ENCODE measurements around the gene FBXO34. TPM values are rescaled to one million over a fixed set of nuclear protein-coding genes. Genes with fewer than 3 reads are reported as not detected.

The FBXO34 gene
- total RNA-seq, 2 donors from 2014 or later = 44.1 to 51.6 TPM

DNA sequence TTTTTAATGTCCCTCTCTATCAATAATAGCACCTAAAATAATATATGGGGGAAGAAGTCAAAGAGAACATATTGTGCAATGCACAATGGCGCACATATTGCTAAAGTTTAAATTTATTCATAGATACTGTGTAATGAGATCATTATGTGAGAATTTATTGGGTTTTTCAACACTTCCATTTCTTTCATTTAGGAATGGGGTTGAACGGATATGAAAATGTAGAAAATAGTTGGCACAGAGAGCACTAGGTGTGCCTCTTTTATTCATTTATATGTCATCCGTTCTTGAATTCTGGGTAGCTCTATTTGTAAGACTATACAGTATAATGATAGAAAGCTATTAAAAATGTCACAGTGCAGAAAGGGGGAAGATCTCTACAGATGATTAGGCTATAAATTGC, 76.5 kb downstream of the FBXO34 start:
- no peaks in the 10 kb centered on the region for H3K9me3 Mint-ChIP-seq
- Histone ChIP-seq H3K9me3 (ENCODE audit: control insufficient read depth, low read length) (no peaks in the 10 kb centered on the region), H3K27me3 (ENCODE audit: control insufficient read depth, insufficient read depth, low read length, poor library complexity, severe bottlenecking) (no peaks in the 10 kb centered on the region), H3K4me3 (ENCODE audit: low read length) (no peak overlapping the region), H3K27ac (ENCODE audit: low read depth, low read length) (no peak overlapping the region), H3K4me1 (ENCODE audit: control insufficient read depth, insufficient read depth, low read length) (peaks cover 4% of the 10 kb centered on the region), H3K9ac (ENCODE audit: extremely low read depth, low read length, poor library complexity, severe bottlenecking) (no peak overlapping the region), H3K36me3 (ENCODE audit: control insufficient read depth, insufficient read depth, low read length) (peaks cover 45% of the 10 kb centered on the region)
- no peak overlapping the region for H3K27ac Mint-ChIP-seq
- H3K36me3 Mint-ChIP-seq (ENCODE audit: low read depth) = peaks cover 31% of the 10 kb centered on the region
- DNase-seq = no peak
- TF ChIP-seq, protein P1, sequence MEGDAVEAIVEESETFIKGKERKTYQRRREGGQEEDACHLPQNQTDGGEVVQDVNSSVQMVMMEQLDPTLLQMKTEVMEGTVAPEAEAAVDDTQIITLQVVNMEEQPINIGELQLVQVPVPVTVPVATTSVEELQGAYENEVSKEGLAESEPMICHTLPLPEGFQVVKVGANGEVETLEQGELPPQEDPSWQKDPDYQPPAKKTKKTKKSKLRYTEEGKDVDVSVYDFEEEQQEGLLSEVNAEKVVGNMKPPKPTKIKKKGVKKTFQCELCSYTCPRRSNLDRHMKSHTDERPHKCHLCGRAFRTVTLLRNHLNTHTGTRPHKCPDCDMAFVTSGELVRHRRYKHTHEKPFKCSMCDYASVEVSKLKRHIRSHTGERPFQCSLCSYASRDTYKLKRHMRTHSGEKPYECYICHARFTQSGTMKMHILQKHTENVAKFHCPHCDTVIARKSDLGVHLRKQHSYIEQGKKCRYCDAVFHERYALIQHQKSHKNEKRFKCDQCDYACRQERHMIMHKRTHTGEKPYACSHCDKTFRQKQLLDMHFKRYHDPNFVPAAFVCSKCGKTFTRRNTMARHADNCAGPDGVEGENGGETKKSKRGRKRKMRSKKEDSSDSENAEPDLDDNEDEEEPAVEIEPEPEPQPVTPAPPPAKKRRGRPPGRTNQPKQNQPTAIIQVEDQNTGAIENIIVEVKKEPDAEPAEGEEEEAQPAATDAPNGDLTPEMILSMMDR (conservative IDR thresholded peaks at IDR 0.05) = no peak
- 89% methylated on average over 3 of the region's 3 CpGs; no CpG with 5 or more reads in 1 of the 2 experiments for WGBS, 2 experiments (ENCODE audit: insufficient coverage in 1 of 2, insufficient read length in 1 of 2)
- no peaks in the 10 kb centered on the region for H3K27me3 Mint-ChIP-seq (ENCODE audit: insufficient read depth)
- no peak overlapping the region for H3K4me3 Mint-ChIP-seq
- H3K4me1 Mint-ChIP-seq = peaks cover 28% of the 10 kb centered on the region

DNA sequence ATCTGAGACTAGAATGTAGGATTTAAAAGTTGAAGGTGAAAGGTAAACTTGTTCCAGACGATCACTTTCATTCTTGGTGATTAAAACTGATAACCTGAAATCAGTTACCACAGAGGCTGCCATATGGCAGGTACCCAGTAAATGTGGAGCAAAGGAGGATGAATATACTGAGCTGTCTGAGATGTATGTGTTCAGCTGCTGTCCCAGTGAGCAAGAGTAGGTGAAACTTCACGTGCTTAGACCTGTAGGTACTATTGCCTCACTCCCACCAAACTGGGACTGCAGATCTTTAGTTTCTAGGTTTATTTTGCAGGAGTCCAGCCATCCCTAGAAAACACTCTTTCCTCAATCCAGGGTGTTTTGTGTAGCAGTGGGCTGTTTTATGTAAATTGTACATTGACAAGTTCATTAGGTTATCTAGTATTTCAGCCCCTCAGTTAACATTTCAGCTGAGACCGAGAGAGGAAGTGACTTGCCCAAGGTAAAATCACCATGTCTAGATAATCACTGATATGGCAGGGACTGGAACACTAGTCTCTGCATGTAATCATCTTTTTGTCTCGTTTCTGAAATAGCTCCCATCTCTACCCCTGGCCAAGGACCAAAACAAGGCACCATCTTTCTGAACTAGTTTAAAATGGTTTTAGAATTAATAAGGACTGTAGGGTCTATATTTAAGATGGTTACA, 77.7 kb downstream of the FBXO34 start:
- no peak for DNase-seq
- 94 to 95% methylated on average over 2 to 4 of the region's 4 CpGs for WGBS, 2 experiments (ENCODE audit: insufficient coverage in 1 of 2, insufficient read length in 1 of 2)

DNA sequence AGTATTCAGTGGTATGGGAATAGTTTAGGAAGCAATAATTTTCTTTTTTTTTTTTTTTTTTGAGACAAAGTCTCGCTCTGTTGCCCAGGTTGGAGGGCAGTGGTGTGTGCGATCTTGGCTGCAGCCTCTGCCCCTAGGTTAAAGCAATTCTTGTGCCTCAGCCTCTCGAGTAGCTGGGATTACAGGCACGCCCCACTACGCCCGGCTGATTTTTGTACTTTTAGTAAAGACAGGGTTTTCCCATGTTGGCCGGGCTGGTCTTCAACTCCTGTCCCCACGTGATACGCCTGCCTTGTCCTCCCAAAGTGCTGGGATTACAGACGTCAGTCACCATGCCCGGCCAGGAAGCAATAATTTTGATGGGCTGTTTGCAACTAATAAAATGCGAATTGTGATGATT, 78.3 kb downstream of the FBXO34 start:
- Histone ChIP-seq H3K4me3 (ENCODE audit: low read length) (no peak overlapping the region), H3K36me3 (ENCODE audit: control insufficient read depth, insufficient read depth, low read length) (peaks cover 54% of the 10 kb centered on the region), H3K4me1 (ENCODE audit: control insufficient read depth, insufficient read depth, low read length) (peaks cover 4% of the 10 kb centered on the region), H3K27ac (ENCODE audit: low read depth, low read length) (no peak overlapping the region), H3K9me3 (ENCODE audit: control insufficient read depth, low read length) (no peaks in the 10 kb centered on the region), H3K9ac (ENCODE audit: extremely low read depth, low read length, poor library complexity, severe bottlenecking) (no peak overlapping the region), H3K27me3 (ENCODE audit: control insufficient read depth, insufficient read depth, low read length, poor library complexity, severe bottlenecking) (no peaks in the 10 kb centered on the region)
- Mint-ChIP-seq H3K36me3 (ENCODE audit: low read depth) (peaks cover 36% of the 10 kb centered on the region), H3K4me1 (peaks cover 31% of the 10 kb centered on the region), H3K27ac (peak overlapping the region; percentile 29), H3K9me3 (no peaks in the 10 kb centered on the region), H3K27me3 (ENCODE audit: insufficient read depth) (no peaks in the 10 kb centered on the region), H3K4me3 (no peak overlapping the region)
- DNase-seq = no peak
- TF ChIP-seq, protein P1 (conservative IDR thresholded peaks at IDR 0.05) = no peak
- 89 to 93% methylated on average over 10 to 12 of the region's 12 CpGs for WGBS, 2 experiments (ENCODE audit: insufficient coverage in 1 of 2, insufficient read length in 1 of 2)

More for the DNA sequence above, 77.7 kb downstream of the FBXO34 start:
- Histone ChIP-seq H3K9ac (ENCODE audit: extremely low read depth, low read length, poor library complexity, severe bottlenecking) (no peak overlapping the region), H3K27me3 (ENCODE audit: control insufficient read depth, insufficient read depth, low read length, poor library complexity, severe bottlenecking) (no peaks in the 10 kb centered on the region), H3K9me3 (ENCODE audit: control insufficient read depth, low read length) (no peaks in the 10 kb centered on the region), H3K36me3 (ENCODE audit: control insufficient read depth, insufficient read depth, low read length) (peaks cover 51% of the 10 kb centered on the region), H3K27ac (ENCODE audit: low read depth, low read length) (no peak overlapping the region), H3K4me3 (ENCODE audit: low read length) (no peak overlapping the region), H3K4me1 (ENCODE audit: control insufficient read depth, insufficient read depth, low read length) (peaks cover 4% of the 10 kb centered on the region)
- H3K4me1 Mint-ChIP-seq = peaks cover 30% of the 10 kb centered on the region
- no peaks in the 10 kb centered on the region for H3K27me3 Mint-ChIP-seq (ENCODE audit: insufficient read depth)
- H3K36me3 Mint-ChIP-seq (ENCODE audit: low read depth) = peaks cover 34% of the 10 kb centered on the region
- no peaks in the 10 kb centered on the region for H3K9me3 Mint-ChIP-seq
- no peak overlapping the region for H3K27ac Mint-ChIP-seq
- no peak overlapping the region for H3K4me3 Mint-ChIP-seq
- TF ChIP-seq, protein P1 (conservative IDR thresholded peaks at IDR 0.05) = no peak
